ENCODE data around the gene SLC44A3.

Gene SLC44A3

GRCh38 chr1:94873520-94874351 lies 53.6 kb downstream of the SLC44A3 start:
- no peak for DNase-seq (ENCODE audit: low read depth in 2 of 2)

GRCh38 chr1:94874423-94874822 lies 54.3 kb downstream of the SLC44A3 start:
- DNase-seq (ENCODE audit: low read depth in 2 of 2), result no peak

- DNase-seq (ENCODE audit: low read depth in 2 of 2), result no peak
These were observed 55.6 kb downstream of the SLC44A3 start for GRCh38 chr1:94875794-94876193.

GRCh38 chr1:94876362-94876761 lies 56.2 kb downstream of the SLC44A3 start:
- no peak for DNase-seq (ENCODE audit: low read depth in 2 of 2)

GRCh38 chr1:94878329-94878728 lies 58.2 kb downstream of the SLC44A3 start:
- no peak for DNase-seq (ENCODE audit: low read depth in 2 of 2)

GRCh38 chr1:94883691-94884090 lies 63.5 kb downstream of the SLC44A3 start:
- DNase-seq (ENCODE audit: low read depth in 2 of 2), result no peak

GRCh38 chr1:94884106-94884505 lies 63.9 kb downstream of the SLC44A3 start:
- no peak for DNase-seq (ENCODE audit: low read depth in 2 of 2)

- no peak for DNase-seq (ENCODE audit: low read depth in 2 of 2)
These were observed 64.3 kb downstream of the SLC44A3 start for GRCh38 chr1:94884507-94884906.

- no peak for DNase-seq (ENCODE audit: low read depth in 2 of 2)
These were observed 66.2 kb downstream of the SLC44A3 start for GRCh38 chr1:94886361-94886760.

GRCh38 chr1:94887106-94887505 lies 66.9 kb downstream of the SLC44A3 start:
- no peak for DNase-seq (ENCODE audit: low read depth in 2 of 2)

GRCh38 chr1:94887603-94888171 lies 67.5 kb downstream of the SLC44A3 start:
- no peak for DNase-seq (ENCODE audit: low read depth in 2 of 2)

- no peak for DNase-seq (ENCODE audit: low read depth in 2 of 2)
These were observed 68.0 kb downstream of the SLC44A3 start for GRCh38 chr1:94888201-94888600.

- DNase-seq (ENCODE audit: low read depth in 2 of 2), result no peak
These were observed 72.6 kb downstream of the SLC44A3 start for GRCh38 chr1:94892604-94893254.

- no peak for DNase-seq (ENCODE audit: low read depth in 2 of 2)
These were observed 74.5 kb downstream of the SLC44A3 start for GRCh38 chr1:94894630-94895029.

GRCh38 chr1:94895518-94895917 lies 75.4 kb downstream of the SLC44A3 start:
- no peak for DNase-seq (ENCODE audit: low read depth in 2 of 2)

- no peak for DNase-seq (ENCODE audit: low read depth in 2 of 2)
These were observed 78.6 kb downstream of the SLC44A3 start for GRCh38 chr1:94898491-94899385.

GRCh38 chr1:94899756-94900155 lies 79.6 kb downstream of the SLC44A3 start:
- no peak for DNase-seq (ENCODE audit: low read depth in 2 of 2)

- DNase-seq (ENCODE audit: low read depth in 2 of 2), result no peak
These were observed 81.7 kb downstream of the SLC44A3 start for GRCh38 chr1:94901841-94902240.

GRCh38 chr1:94903280-94904009 lies 83.3 kb downstream of the SLC44A3 start:
- DNase-seq (ENCODE audit: low read depth in 2 of 2), result no peak

GRCh38 chr1:94905207-94905606 lies 85.0 kb downstream of the SLC44A3 start:
- no peak for DNase-seq (ENCODE audit: low read depth in 2 of 2)

GRCh38 chr1:94906382-94906781 lies 86.2 kb downstream of the SLC44A3 start:
- DNase-seq (ENCODE audit: low read depth in 2 of 2), result no peak
